GM21515 (cell line): ENCODE results near the gene OSBPL2.

Experiments used
- ATAC-seq: cut with Tn5 transposase; IDR thresholded peaks from one replicate; pipeline ENCODE4 v1.9.1; 2021; ENCODE audit not compliant: unreplicated experiment

OSBPL2 gene

GRCh38 chr20:62321521-62321948 lies 83.2 kb downstream of the OSBPL2 start:
- ATAC-seq = no peak

GRCh38 chr20:62321975-62322374 lies 83.7 kb downstream of the OSBPL2 start:
- no peak for ATAC-seq

DNA sequence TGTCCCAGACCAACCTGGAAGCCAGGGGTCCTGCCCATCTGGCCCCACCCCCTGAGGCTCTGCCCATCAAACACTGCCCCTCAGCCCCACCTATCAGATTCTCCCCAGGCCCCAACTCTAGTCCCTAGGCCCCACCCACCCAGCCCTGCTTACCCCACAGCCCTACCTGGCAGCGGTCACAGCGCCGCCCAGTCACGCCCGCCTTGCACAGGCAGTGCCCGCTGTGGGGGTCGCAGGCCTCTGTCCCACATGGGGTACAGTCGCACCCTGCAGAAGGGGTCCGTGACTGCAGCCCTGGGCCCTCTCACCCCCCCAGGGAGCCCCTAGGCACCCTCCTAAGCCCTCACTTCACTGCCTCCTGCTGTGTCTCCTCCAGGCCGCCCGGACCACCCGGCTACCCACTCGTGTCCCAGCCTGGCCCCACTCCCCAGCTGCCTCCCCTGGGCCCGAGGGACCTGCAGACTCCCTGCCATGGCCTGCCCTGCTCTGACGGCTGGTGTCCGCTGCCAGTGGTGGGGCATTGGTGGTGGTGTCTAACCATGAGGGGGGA lies 84.2 kb downstream of the OSBPL2 start:
- ATAC-seq = no peak

DNA sequence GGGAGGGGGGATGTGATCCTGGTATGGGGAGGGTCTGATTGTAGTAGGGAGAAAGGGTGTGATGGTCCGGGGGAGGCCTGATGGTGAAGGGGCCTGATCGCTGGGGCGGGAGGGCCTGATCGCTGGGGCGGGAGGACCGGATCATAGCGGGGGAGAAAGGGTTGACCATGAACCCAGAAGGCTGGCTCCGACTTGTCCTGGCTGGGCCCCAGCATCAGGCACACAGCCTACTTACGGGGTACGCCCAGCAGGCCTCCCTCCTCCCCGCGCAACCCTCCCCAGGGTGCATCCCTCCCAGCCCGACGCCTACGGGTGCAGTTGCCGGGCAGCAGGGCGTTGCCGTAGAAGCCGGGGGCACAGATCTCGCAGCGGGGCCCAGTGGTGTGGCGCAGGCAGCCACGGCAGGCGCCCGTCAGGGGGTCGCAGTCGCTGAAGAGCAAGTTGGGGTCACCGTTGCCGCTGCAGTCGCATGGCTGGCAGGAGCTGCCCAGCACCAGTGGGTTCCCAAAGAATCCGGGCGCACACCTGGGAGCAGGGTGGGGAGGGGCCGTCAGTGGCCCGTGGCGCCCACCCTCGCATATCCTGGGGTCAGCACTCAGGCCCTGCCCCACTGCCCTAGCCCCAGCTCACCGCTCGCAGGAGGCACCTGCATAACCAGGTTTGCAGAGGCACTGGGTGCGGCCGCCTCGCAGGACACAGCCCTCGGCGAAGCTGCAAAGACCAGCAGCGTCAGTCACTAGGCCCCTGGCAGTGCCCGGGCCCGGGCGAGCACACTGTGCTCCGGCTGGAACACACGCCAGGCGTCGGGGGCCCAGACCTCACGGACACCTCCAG lies 85.0 kb downstream of the OSBPL2 start:
- no peak for ATAC-seq

DNA sequence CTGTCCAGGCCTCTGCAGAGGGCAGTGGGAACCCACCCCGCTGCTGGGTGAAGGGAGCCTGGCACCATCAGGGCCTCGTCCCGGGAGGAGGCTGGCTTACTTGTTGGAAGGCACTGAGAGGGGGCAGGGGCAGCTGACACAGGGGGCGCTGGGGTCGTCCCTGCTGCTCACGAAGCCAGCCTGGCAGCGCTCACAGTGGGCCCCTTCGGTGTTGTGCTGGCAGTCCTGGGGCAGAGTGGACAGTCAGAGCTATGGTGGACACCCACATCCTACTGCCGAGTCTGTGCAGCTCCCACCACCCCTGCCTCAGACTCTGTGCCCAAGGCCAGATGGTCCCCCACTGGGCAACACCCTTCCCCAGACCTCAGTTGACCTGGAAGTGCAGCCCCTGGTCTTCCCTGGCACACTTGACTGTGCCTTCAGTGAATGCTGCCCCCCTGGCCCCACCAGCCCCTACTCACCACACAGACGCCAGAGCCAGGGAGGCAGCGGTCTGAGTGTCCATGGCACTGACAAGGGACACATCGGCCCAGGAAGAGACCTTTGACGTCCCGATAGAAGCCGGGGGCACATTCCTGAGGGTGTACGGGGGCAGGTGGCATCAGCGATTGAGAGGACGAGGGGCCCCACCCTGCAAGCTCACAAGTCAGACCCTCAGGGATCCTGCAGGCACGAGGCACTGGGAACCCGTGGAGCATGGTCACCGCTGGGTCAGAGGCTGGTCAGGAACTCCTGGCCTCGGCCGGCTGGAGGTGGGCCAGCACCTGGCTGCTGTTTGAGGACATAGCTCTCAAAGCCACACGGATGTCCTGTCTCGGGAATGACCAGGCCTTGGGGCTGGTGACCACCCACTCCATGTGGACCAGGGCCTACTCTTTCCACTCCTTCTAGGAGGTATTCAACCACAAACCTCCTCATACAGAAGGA lies 85.9 kb downstream of the OSBPL2 start:
- ATAC-seq = no peak

GRCh38 chr20:62325172-62325905 lies 87.0 kb downstream of the OSBPL2 start:
- ATAC-seq = no peak

DNA sequence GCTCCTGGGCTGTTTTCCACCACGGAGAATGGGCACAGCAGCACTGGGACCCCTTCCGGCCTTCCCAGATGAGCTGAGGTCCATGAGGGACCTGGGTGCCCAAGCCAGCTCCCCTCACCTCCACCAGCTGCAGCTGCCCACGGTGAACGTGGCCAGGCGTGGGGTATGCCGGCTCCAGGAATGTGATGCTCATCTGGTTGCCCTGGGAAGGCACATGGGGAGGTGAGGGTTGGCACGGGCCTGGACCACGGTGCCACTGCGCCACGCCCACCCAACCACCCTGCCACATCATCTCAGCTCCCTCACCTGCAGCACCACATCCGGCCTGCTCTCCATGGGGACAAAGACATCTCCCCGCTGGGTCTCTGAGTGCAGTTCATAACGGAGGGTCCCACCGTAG lies 88.2 kb downstream of the OSBPL2 start:
- no peak for ATAC-seq

DNA sequence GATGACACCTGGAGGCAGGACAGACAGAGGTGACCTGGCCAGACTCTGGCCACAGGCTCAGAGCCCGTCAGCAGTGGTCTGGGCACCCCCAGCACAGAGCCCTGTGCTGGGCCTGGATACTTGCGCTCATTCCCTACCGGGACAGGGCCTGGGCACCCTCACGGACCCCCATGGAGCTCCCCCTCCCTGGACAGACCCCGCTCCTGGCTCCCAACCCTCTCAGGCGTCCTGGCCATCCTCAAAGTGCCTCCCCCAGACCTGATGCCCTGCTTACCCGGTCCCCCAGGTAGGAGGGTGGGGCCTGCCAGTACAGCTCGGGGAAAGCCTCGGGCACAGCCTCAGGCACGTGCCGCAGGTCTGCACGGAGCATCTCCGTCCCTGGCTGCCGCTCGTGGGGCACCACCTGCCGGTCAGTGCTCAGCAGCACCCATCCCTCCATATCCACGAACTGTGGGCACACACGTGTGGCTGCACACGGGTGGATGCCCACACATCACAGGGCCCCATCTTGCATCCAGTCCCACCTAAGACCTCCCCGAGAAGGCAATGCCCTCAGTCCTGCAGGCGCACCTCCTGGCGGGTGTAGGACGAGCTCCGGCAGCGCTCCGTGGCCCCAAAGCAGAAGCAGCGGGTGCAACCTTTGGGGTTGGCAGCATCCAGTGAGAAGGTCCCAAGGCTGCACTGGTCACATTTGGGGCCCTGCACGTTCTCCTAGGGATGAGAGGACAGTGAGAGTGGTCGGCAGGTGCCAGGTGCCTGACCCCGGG lies 88.8 kb downstream of the OSBPL2 start:
- no peak for ATAC-seq

GRCh38 chr20:62327726-62328495 lies 89.6 kb downstream of the OSBPL2 start:
- ATAC-seq = no peak

DNA sequence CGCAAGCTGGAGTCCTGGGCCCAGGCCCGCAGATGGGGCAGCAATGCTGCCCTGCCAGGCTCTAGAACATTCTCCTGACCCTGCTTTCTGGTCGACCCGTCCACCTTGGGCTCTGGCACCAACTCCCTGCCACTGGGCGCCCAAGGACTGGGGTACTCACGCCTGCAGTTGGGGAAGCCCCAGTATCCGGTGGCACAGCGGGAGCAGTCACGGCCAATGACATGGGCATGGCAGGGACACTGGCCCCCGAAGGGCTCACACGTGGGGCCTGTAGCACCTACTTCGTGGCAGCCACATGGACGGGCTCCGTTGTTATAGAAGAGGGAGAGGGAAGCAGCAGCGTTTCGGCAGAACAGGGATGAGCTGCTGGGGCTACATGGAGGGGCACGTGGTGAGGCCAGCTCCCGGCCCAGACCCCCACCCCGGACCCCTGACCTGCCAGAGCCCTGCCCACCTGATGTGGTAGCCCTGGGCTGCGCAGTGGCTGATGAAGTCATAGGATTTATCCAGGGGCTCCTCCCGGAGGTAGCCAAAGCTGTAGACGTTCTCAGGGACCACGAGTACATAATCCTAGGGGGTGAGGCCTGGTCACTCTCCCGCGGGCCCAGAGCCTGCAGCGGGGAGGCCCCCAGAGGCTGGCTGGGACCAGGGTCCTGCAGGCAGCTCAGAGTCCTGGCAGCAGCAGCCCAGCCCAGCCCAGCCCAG lies 90.5 kb downstream of the OSBPL2 start:
- ATAC-seq = no peak

- ATAC-seq = no peak
Observed at GRCh38 chr20:62329389-62330377, 91.4 kb downstream of the OSBPL2 start.

DNA sequence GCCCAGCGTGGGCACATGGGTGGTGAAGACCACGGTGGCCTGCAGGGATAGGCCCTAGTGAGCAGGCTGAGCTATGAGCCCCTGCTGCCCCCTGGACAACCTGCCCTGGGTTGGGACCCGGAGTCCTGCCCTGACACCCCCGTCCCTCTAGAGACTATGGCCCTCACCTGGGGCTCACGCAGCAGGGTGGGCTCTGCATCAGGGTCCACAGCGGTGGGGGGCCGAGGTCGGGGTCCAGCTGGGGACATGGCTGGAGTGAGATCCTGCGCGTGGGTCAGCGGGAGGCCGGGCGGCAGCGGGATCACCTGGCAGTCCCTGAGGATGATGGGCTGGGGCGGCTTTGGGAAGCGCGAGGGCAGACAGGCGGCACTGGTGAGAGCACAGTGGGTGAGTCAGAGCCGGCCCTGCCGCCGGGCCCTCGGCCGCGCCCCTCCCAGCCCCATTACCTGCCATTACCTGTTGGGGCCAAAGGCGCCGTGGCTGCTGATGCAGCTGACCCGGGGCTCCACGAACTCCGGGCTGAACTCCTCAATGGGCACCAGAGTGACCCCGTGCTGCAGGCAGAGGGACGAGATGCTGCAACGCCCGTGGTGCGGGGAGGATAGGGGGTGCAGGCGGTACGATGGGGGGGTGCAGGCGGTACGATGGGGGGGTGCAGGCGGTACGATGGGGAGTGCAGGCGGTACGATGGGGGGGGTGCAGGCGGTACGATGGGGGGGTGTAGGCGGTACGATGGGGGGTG lies 92.4 kb downstream of the OSBPL2 start:
- ATAC-seq = no peak

DNA sequence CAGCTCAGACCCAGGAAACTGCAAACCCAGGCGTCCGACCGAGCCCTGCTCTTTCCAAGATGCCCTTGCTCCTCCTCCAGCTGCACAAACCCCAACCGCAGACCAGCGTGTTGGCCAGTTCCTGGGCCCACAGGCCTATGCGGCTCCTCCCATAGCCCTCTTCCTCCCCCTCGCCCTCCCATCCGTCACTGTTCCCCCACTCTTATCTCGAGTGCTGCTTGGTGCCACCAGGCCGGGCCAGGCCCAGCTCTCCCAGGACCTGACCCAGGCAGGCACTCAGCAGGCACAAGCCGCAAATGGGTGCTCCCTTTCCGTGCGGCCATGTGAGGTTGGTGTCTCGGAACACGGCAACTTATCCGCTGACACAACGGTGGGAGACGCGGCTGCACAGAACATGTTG lies 93.0 kb downstream of the OSBPL2 start:
- ATAC-seq = no peak

GRCh38 chr20:62332421-62332820 lies 94.1 kb downstream of the OSBPL2 start:
- no peak for ATAC-seq

DNA sequence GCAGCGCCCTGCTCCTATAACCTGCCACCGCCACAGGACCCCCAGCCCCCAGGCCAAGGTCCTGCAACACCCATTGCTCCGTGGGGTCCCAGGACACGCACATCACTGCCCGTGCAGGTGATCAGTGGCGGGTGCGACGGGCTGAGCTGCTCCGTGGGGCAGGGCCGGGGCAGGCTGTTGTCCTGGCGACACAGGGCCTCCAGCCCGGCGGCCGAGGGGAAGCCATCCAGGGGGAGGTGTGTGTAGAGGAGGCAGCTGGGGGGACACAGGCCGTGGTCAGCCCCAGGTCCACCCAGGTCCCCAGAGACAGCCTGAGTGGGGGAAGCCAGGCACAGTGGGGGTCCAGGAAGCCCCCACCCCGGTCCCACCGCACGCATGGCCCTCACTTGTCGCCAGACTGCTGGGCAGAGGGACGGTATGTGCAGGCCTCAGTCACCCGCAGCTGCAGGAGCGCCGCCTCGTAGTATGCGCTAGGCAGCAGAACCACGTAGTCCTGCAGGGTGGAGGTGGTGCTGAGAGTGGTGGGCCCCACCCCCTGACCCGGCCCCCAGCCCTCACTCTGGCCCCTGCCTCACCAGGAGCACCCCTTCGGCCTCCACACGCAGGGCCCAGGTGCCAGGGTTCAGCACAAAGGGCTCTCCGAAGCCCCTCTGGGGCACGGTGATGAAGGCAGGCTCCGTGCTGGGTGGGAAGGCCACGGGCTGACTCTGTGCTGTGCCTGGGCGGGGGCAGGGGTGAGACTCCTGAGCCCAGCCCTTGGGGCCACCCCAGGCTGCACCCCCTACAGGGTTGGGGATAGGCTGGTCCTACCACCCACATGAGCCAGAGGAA lies 94.9 kb downstream of the OSBPL2 start:
- ATAC-seq = no peak
